MV-4-11 (cell line): Measurements from ENCODE around the gene SPAG16.
"Not testable (repeated sequence)": the region's sequence is repeated elsewhere in the genome, so short reads cannot be mapped to it uniquely, and the experiment has no call there.

Source experiments
- DNase-seq: peaks from one replicate; lab custom pipeline; 2025; lab: John Stamatoyannopoulos, UW

SPAG16 gene

GRCh38 chr2:213696442-213696841, 412.2 kb downstream of the SPAG16 start:
- DNase-seq, result no peak

GRCh38 chr2:213701365-213701764, 417.1 kb downstream of the SPAG16 start:
- not testable (repeated sequence) for DNase-seq

GRCh38 chr2:213703406-213704098, 419.3 kb downstream of the SPAG16 start:
- no peak for DNase-seq

GRCh38 chr2:213710164-213710563, 425.9 kb downstream of the SPAG16 start:
- DNase-seq, result no peak

- DNase-seq, result not testable (repeated sequence)
These were observed 434.1 kb downstream of the SPAG16 start for GRCh38 chr2:213718411-213718810.

- no peak for DNase-seq
These were observed 438.3 kb downstream of the SPAG16 start for GRCh38 chr2:213722565-213722964.

- DNase-seq, result no peak
These were observed 438.8 kb downstream of the SPAG16 start for GRCh38 chr2:213723041-213723560.

GRCh38 chr2:213723707-213724106, 439.4 kb downstream of the SPAG16 start:
- DNase-seq, result no peak

- DNase-seq, result no peak
These were observed 441.8 kb downstream of the SPAG16 start for GRCh38 chr2:213726101-213726500.

- DNase-seq, result no peak
These were observed 449.6 kb downstream of the SPAG16 start for GRCh38 chr2:213733893-213734292.

GRCh38 chr2:213740453-213740852, 456.2 kb downstream of the SPAG16 start:
- no peak for DNase-seq

GRCh38 chr2:213751446-213751845, 467.2 kb downstream of the SPAG16 start:
- no peak for DNase-seq

- no peak for DNase-seq
These were observed 468.3 kb downstream of the SPAG16 start for GRCh38 chr2:213752575-213752974.

GRCh38 chr2:213757525-213757924, 473.3 kb downstream of the SPAG16 start:
- DNase-seq, result no peak

- DNase-seq, result no peak
These were observed 479.1 kb downstream of the SPAG16 start for GRCh38 chr2:213763354-213763753.

GRCh38 chr2:213763963-213764362, 479.7 kb downstream of the SPAG16 start:
- no peak for DNase-seq

- no peak for DNase-seq
These were observed 480.6 kb downstream of the SPAG16 start for GRCh38 chr2:213764849-213765248.

GRCh38 chr2:213766062-213766461, 481.8 kb downstream of the SPAG16 start:
- no peak for DNase-seq

- no peak for DNase-seq
These were observed 482.2 kb downstream of the SPAG16 start for GRCh38 chr2:213766465-213766901.

GRCh38 chr2:213787869-213788268, 503.6 kb downstream of the SPAG16 start:
- DNase-seq, result no peak

GRCh38 chr2:213789940-213790339, 505.7 kb downstream of the SPAG16 start:
- no peak for DNase-seq

- no peak for DNase-seq
These were observed 507.8 kb downstream of the SPAG16 start for GRCh38 chr2:213792045-213792444.

GRCh38 chr2:213806125-213806726, 522.0 kb downstream of the SPAG16 start:
- DNase-seq, result peak; percentile 3

GRCh38 chr2:213816583-213816982, 532.3 kb downstream of the SPAG16 start:
- no peak for DNase-seq
